ENCODE measurements around the gene AP1M2.

The AP1M2 gene

GRCh38 chr19:10587022-10587838 lies at the start of gene AP1M2:
Gene AP1M2, minus strand, starts transcription at chr19:10587312. Its CDS starts 81 bp downstream, at chr19:10587231.
- no peak for DNase-seq (ENCODE audit: insufficient read length, low spot score)
- no peak for FAIRE-seq

- DNase-seq (ENCODE audit: insufficient read length, low spot score), result no peak
Observed at GRCh38 chr19:10636304-10636972, 49.3 kb upstream of the AP1M2 start.

GRCh38 chr19:10634963-10635362 lies 47.9 kb upstream of the AP1M2 start:
- FAIRE-seq, result no peak
- DNase-seq (ENCODE audit: insufficient read length, low spot score), result no peak

More at GRCh38 chr19:10636304-10636972, 49.3 kb upstream of the AP1M2 start:
- FAIRE-seq, result no peak

- no peak for DNase-seq (ENCODE audit: insufficient read length, low spot score)
- no peak for FAIRE-seq
Observed at GRCh38 chr19:10634430-10634829, 47.3 kb upstream of the AP1M2 start.

GRCh38 chr19:10631874-10632273 lies 44.8 kb upstream of the AP1M2 start:
- DNase-seq (ENCODE audit: insufficient read length, low spot score), result no peak
- FAIRE-seq, result no peak

GRCh38 chr19:10625762-10626138 lies 38.6 kb upstream of the AP1M2 start:
- FAIRE-seq, result no peak
- DNase-seq (ENCODE audit: insufficient read length, low spot score), result no peak

- peak; percentile 54 for DNase-seq (ENCODE audit: insufficient read length, low spot score)
- FAIRE-seq, result no peak
Observed at GRCh38 chr19:10625003-10625761, 38.1 kb upstream of the AP1M2 start, which contains the start of gene SLC44A2. Gene SLC44A2, plus strand, starts transcription at chr19:10625553. Its CDS starts 81 bp downstream, at chr19:10625634.

- FAIRE-seq, result no peak
- no peak for DNase-seq (ENCODE audit: insufficient read length, low spot score)
Observed at GRCh38 chr19:10624585-10624984, 37.5 kb upstream of the AP1M2 start.

- no peak for FAIRE-seq
- DNase-seq (ENCODE audit: insufficient read length, low spot score), result no peak
Observed at GRCh38 chr19:10621966-10622365, 34.9 kb upstream of the AP1M2 start.

- FAIRE-seq, result no peak
- no peak for DNase-seq (ENCODE audit: insufficient read length, low spot score)
Observed at GRCh38 chr19:10620786-10621185, 33.7 kb upstream of the AP1M2 start.

- DNase-seq (ENCODE audit: insufficient read length, low spot score), result no peak
- FAIRE-seq, result no peak
Observed at GRCh38 chr19:10618846-10619245, 31.7 kb upstream of the AP1M2 start.

GRCh38 chr19:10617409-10618121 lies 30.5 kb upstream of the AP1M2 start:
- FAIRE-seq, result no peak
- peak; percentile 80 for DNase-seq (ENCODE audit: insufficient read length, low spot score)

- FAIRE-seq (no peak), DNase-seq (ENCODE audit: insufficient read length, low spot score) (no peak)
Observed at GRCh38 chr19:10615429-10616023, 28.4 kb upstream of the AP1M2 start.

GRCh38 chr19:10612499-10613119 lies 25.5 kb upstream of the AP1M2 start:
- no peak for DNase-seq (ENCODE audit: insufficient read length, low spot score)
- no peak for FAIRE-seq

- FAIRE-seq, result no peak
Observed at GRCh38 chr19:10611907-10612306, 24.8 kb upstream of the AP1M2 start.

GRCh38 chr19:10604460-10604980 lies 17.4 kb upstream of the AP1M2 start:
- FAIRE-seq (no peak), DNase-seq (ENCODE audit: insufficient read length, low spot score) (no peak)

More at GRCh38 chr19:10611907-10612306, 24.8 kb upstream of the AP1M2 start:
- DNase-seq (ENCODE audit: insufficient read length, low spot score), result no peak

- FAIRE-seq (no peak), DNase-seq (ENCODE audit: insufficient read length, low spot score) (no peak)
Observed at GRCh38 chr19:10603873-10604459, 16.9 kb upstream of the AP1M2 start.

- no peak for FAIRE-seq
Observed at GRCh38 chr19:10603084-10603872, 16.2 kb upstream of the AP1M2 start.

More at GRCh38 chr19:10603084-10603872, 16.2 kb upstream of the AP1M2 start:
- no peak for DNase-seq (ENCODE audit: insufficient read length, low spot score)
